T-helper 2 cell treated with Interferon-gamma antibody and Interleukin-4, amounts not matched to agents 100 ng/mL and 5 ng/mL, for 36 hours (primary cell): ENCODE measurements around the gene MEAK7. TPM values are rescaled to one million over a fixed set of nuclear protein-coding genes. Genes with fewer than 3 reads are reported as not detected.
"Not testable (repeated sequence)": the region's sequence is repeated elsewhere in the genome, so short reads cannot be mapped to it uniquely, and the experiment has no call there.

Experiments used
- intact Hi-C: fragments of 100-400 bp; cut with micrococcal nuclease; formaldehyde crosslinking; loops from one replicate; pipeline ENCODE4 v1.15.1; 2023
- total RNA-seq: library from RNA; stranded (reverse); gene quantifications from 2 replicates; pipeline ENCODE4 v1.2.3, GENCODE V29; 2022

Gene MEAK7
- total RNA-seq, 1 donor from 2014 or later, result 23.6 TPM

DNA sequence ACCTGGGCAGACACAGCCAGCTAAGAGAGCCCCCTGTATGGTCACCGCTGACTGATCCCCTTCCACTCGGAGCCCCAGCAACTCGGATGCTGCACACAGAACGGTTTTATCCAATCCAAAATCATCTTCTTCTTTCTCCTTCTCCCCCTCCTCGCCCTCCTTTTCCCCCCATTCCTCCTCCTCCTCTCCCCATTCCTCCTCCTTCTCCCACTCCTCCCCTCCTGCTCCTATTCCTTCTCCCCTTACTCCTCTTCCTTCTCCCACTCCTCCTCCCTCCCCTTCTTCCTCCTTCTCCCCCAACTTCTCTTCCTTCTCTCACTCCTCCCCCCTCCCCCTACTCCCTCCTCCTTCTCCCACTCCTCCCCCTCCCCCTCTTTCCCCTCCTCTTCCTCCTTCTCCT is 30.4 kb upstream of the MEAK7 start:
- intact Hi-C loops, result no loop called here

- intact Hi-C loops, result no loop called here
These were observed 28.5 kb upstream of the MEAK7 start for GRCh38 chr16:84532855-84533486.

GRCh38 chr16:84532291-84532724 is 27.8 kb upstream of the MEAK7 start:
- intact Hi-C loops, result no loop called here

- intact Hi-C loops, result no loop called here
These were observed 27.2 kb upstream of the MEAK7 start for GRCh38 chr16:84531671-84532111.

DNA sequence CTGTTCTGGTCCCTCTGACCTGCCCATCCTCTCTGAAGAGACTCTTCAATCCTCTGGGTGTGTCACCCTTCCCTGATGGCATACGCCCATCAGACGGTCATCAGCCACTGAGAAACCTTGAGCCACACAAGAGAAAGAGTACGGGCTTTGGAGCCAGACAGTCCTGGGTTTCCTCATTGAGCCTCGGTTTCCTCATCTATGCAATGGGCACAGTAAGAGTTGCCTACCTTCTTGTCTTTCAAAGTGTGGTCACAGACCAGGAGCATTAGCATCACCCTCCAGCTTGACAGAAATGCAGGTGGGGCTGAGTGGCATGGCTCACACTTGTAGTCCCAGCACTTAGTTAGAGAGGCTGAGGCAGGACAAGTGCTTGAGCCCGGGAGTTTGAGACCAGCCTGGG is 26.1 kb upstream of the MEAK7 start:
- intact Hi-C loops, result no loop called here

DNA sequence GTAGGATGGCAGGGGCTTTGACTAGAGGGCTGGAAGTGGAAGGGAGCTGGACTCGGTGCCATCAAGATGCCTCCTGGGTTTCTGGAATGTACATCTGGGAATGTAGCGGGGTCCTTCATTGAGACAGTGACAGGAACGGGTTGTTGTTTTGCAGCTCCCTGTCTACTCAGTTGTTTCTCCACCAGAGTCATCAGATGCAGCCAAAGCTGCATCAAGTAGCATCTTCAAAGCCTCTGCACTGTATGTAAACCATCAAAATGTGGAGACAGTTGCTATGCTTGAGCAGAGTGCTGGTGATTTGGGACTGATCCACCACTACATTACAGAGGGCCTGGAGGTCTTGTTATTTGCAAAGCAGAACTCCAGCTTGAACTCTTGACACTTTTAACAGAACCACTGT is 25.1 kb upstream of the MEAK7 start:
- intact Hi-C loops, result no loop called here

- intact Hi-C loops, result no loop called here
These were observed 23.9 kb upstream of the MEAK7 start for GRCh38 chr16:84528322-84528721.

GRCh38 chr16:84527532-84528269 is 23.2 kb upstream of the MEAK7 start:
- intact Hi-C loops, result no loop called here

- intact Hi-C loops, result no loop called here
These were observed 22.5 kb upstream of the MEAK7 start for GRCh38 chr16:84526794-84527531.

- intact Hi-C loops, result not testable (repeated sequence)
These were observed 20.6 kb upstream of the MEAK7 start for GRCh38 chr16:84524941-84525581.

- intact Hi-C loops, result no loop called here
These were observed 20.0 kb upstream of the MEAK7 start for GRCh38 chr16:84524346-84524920.

DNA sequence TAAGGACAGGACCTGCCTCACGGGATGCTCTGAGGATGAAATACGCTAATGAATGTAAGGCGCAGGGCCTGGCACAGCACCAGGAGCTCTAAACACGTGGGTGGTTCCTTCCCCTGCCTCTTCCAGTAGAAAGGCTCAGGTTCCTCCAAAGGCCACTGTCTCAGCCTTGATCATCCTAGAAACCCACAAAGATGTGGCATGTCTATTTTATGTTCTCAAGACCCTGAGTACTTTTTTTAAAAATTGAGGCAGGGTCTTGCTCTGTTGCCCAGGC is 17.0 kb upstream of the MEAK7 start:
- intact Hi-C loops, result no loop called here

GRCh38 chr16:84520725-84521496 is 16.5 kb upstream of the MEAK7 start:
- intact Hi-C loops, result no loop called here

DNA sequence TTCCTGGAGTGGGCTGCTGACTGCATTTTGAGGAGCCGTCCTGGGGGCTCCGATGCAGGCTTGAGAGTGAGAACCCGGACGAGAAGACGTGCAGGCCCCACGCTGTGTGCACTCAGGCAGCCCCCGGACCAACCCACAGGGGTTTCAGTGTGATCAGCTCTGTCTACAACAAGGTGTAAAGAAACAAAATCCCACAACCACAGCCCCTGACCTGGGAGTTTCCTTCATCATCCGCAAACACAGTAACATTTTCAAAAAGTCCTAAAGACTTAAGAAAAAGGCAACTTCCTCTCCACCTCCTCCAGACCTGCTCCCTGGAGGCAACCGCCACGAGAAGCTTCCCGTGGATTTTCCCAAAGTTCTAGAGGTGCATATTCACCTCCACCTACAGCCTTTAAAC is 15.4 kb upstream of the MEAK7 start:
- intact Hi-C loops, result loop anchor here (10.0 kb wide), 2 partner anchors 495 to 1035 kb away; partner anchors contain the start of gene ZDHHC7

- intact Hi-C loops, result loop anchor here (1.0 to 10.0 kb wide), 3 partner anchors 30 to 1036 kb away; partner anchors contain the start of gene ZDHHC7
These were observed 14.4 kb upstream of the MEAK7 start for GRCh38 chr16:84518804-84519341.

GRCh38 chr16:84518220-84518619 is 13.8 kb upstream of the MEAK7 start:
- intact Hi-C loops, result loop anchor here (1.0 to 10.0 kb wide), 3 partner anchors 31 to 1037 kb away; partner anchors contain the start of gene ZDHHC7

GRCh38 chr16:84517366-84517765 is 12.9 kb upstream of the MEAK7 start:
- intact Hi-C loops, result loop anchor here (10.0 kb wide), 2 partner anchors 497 to 1037 kb away; partner anchors contain the start of gene ZDHHC7

DNA sequence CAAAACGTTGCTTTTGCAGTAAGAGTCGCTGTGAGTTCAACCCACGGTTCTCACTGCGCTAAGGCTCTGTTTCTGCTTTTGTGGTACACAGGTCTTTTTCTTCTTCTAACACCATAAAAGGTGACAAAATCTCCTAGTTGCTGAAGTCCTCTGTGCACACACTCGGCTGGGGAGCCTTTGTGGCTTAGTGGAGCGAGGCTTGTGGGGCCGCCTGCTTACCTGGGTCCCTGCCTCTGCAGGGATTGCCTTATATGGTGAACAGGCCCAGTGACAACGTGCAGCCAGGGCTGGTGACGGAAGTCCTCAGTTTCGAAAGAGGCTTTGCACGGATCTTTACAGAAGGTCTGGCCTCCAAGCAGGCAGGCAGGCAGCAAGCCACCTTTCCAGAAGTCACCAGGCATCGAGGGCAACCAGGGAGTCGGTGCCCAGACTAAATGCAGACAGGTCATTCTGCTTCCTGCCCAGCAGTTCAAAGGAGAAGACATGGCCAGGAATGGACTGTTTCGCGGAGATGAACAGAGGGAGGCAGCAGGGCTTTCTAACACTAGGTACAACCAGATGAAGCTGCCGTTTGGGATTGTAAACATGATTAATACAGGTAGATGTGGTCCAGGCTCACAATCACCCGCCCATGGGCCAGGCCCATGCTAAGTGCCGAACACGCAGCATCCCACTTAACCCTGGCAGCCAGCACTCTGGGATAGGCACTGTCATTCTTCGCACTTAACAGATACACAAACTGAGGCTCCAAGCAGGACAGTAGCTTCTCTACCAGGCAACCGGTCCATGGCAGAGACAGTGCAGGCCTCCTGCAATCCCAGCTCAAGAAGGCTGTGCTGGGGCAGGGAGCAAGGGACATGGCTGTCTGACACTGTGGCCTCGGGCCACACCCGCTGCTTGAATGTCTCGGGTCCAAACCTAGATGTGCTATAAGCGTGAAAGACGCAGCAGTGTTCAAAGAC is 10.7 kb upstream of the MEAK7 start:
- intact Hi-C loops, result loop anchor here (1.0 to 10.0 kb wide), 8 partner anchors 11 to 1040 kb away; partner anchors contain the start of genes MEAK7 and ZDHHC7
